ENCODE results near the gene MRTFA.

- no peak for TF ChIP-seq CTCF (IDR thresholded peaks at IDR 0.05)
- TF ChIP-seq ZFX (IDR thresholded peaks at IDR 0.05; ENCODE audit: borderline replicate concordance): no peak
These were observed 40.9 kb downstream of the MRTFA start for GRCh38 chr22:40595497-40596234.

Data from 22Rv1 (cell line).